Fibroblast of skin of right quadriceps (primary cell): ENCODE measurements around the gene RUNX1.
"Not testable (repeated sequence)": the region's sequence is repeated elsewhere in the genome, so short reads cannot be mapped to it uniquely, and the experiment has no call there.

Experiments
- DNase-seq: peaks from one replicate; pipeline ENCODE4 v3.0.0-alpha.2; 2013

RUNX1 gene

DNA sequence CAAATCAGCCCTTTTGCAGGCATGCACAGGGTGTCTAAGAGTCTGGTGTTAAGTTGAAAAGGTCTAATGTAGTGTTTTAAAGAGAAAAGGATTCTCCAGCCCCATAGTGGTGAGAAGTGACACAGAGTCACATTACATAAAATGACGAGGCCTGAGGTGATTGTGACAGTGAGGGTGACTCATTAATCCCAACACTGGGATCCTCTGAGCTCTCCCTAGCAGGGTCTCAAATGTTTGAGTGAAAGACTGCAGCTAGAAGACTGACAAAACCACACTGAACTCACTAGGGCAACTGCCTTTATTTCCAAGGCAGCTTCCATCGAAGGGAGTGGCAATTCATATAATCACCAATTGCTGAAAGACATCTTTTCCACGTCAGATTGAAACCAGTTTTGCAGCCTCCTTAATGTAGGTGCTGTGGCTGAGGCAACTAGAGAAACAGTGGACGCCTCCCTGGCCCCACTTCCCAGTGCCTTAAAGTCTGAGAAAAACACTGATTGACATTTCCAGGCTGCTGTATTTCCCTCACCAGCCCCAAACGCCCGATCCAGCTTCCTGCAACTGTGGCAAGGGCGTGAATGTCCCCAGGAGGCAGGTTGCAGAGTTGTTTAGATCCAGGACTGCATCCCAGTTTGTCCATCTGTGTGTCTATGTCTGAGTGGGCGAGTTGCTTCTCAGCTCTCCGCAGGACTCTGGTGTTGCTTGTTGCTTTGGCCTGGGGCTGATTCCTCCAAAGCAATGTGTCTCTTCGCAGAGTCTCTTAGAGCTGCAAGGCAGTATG, 81.4 kb downstream of the RUNX1 start:
- DNase-seq, result peak; percentile 47

- not testable (repeated sequence) for DNase-seq
These were observed 82.2 kb downstream of the RUNX1 start for GRCh38 chr21:34966881-34967280.

DNA sequence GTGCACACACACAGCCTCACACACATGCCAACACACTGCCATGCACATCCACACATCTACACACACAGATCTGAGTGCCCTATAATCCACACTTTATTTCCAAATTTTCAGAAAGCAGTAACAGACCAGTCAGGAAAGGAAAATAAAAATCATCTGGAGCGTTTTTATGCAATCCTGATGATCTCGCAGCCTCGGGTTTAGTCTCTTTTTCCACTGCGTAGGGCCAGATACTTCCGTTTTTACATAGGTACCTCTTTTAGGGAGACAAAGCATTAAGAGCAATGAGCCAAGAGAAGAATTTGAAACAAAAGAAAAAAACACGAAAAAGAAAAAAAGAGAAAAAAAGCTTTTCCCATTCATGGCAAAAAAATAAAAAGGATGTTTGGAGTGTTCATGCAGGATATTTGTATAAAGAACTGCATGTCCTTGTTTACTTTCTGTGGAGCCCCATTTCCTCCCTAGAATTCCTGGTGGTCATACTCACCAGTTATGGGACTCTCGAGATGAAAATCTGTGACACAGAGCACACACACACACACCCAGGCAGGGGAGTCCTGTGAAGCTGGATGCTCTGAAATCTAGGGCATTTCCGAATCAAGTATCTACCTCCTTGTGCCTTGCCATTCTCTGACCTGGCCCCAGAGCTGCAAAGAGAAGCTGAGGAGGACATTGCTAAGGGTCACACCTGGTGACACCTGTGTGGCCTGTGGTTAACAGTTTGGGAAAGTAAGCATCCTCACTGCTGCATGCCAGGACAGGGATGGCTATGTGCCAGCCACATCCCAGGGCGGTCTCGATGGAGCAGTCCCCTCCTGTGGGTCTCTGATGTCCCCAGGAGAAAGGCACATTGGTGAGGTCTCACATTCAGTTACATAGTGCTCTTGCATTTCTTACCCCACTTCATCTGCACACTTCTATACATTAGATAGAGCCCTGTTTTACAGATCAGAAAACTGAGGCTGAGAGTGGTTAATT, 83.6 kb downstream of the RUNX1 start:
- DNase-seq, result peak; percentile 81

DNA sequence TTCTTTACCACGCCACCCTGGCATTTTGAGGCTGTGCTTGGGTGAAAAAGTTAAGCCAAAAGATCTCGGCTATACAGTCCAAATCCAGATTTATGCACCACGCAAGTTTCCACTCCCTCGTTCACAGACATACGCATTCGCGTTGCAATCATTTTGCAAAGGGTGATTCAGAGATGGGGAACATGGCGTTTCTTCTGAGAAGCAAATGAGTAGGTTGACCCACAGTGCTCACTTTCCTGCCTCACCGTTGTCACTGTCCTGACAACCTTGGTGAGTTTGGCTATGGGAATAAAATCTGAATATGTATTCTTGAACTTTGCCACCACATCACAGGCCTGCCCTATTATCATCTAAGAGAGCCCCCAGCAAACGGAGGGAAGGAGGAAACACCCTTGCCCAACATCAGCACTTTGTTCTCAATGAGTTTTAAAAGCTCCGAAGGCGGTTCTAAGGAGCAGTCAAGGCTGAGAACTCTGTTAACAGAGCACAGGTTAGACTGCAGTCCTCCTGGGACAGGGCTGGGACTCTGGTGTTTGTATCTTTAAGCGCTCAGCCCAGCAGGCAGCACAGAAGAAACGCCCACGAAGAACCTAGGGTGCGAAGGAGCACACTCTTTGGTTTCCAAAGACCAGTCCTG, 86.4 kb downstream of the RUNX1 start:
- DNase-seq, result no peak

GRCh38 chr21:34962136-34962535, 87.0 kb downstream of the RUNX1 start:
- no peak for DNase-seq

- DNase-seq, result no peak
These were observed 88.4 kb downstream of the RUNX1 start for GRCh38 chr21:34960687-34961086.

GRCh38 chr21:34959607-34960006, 89.5 kb downstream of the RUNX1 start:
- DNase-seq, result no peak

DNA sequence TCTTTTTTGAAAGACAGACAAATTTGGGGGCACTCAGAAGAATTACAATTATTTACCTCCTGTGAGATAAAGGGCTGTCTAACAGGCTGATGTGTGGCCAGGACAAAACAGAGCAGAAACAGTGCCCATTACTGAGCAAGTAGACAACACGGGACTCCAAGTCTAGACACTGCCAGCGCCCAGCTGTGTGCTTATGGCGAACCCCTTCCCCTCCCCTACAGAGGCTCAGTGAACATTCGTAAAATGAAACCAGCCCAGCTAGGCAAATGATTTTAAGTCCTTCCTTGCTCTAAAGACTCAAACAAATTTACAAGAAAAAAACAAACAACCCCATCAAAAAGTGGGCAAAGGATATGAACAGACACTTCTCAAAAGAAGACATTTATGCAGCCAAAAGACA, 91.1 kb downstream of the RUNX1 start:
- DNase-seq, result no peak

DNA sequence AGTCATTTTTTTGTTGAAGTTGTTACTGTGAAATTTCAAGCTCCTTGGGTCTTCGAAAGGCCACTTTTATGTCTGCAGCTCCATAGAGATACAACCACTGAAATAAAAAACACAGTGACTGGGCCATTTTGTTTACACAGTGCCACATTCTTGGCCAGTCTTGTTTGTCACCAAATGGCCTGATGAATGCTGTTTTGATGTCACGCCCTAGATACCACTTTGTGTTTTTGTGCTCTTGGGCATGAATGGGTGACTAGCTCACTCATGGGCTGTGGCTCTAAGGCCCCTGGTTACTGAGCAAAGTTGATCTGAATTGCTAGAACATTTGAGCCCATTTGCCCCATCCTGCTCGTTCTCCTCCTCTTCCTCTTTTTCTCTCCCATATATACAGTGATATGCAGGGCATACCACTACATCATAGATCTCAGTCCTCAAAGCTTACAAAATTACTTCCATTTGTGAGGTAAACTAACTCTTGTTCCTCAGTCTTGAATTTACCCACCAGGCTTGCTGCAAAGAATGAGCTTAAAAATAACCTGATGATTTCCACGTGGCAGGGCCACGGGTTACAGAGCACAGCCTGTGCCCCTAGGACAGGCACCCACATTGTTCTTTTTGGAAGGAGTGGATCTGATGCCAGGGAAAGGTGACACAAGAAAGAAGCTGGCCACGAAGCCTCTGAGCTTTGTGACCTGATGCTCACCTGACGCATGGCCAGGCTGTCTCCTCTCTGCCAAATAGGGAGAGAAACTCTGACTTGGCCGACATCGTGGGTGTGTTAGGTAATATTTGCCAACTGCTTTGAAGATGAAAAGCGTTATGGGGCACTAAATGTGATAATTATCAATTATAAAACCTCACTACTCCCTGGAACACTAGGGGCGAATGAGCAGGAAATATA, 92.4 kb downstream of the RUNX1 start:
- DNase-seq, result no peak

GRCh38 chr21:34953950-34954349, 95.2 kb downstream of the RUNX1 start:
- DNase-seq, result no peak

DNA sequence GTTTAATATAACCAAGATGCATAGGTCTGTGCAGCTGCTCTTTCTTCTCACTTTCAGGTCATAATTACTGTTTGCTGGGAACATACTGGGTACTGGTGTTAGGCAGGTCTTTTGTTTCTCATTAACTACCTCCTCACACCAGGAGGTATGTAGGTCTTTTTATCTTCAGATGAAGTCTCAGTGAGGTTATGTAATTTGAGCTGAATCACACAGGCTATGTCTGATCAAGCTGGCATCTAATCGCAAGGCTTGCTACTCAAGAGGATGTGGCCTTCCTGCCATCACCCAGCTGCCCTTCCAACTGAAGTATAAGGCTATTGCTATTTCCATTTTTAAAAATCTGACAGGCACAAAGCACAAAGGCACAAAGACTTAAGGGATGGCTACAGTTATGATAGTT, 96.4 kb downstream of the RUNX1 start:
- no peak for DNase-seq

GRCh38 chr21:34951868-34952267, 97.2 kb downstream of the RUNX1 start:
- not testable (repeated sequence) for DNase-seq

DNA sequence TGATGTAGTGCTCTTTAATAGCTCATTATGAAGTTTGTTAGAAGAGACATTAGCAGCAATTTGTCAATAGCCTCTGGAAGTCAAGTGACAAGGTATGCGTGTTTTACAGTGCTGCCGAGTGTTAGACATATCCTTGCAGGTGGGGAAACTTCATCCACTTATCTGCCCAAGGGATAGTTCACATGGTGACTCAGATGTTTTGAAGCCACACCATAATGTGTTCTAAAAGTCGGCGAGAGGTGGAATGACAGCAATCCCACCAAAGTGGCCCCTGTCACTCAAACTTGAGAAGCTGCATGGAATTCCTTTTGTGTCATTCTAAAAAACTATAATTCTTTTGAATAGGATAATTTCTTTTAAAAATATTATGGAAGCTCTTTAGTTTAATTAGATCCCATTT, 98.1 kb downstream of the RUNX1 start:
- DNase-seq, result no peak

DNA sequence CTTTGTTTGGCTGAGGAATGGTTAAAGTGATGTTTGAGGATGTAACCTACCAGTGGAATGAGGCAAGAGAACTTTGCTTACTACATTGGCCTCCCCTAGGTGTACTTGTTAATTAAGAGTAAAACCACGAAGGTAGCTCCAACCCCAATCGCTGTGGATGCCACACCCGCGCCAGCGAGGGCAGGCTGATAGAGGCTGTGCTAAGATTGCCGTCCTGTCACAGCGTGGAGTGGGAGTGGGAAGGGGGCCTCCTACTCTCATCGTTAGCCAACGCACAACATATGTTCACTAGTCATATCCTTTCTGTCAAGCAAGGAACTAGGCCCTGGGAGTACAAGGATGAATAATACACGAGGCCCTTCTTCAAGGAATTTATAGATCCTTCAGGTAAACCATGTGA, 99.6 kb downstream of the RUNX1 start:
- no peak for DNase-seq

GRCh38 chr21:34949030-34949429, 100.1 kb downstream of the RUNX1 start:
- no peak for DNase-seq

GRCh38 chr21:34948157-34948556, 100.9 kb downstream of the RUNX1 start:
- DNase-seq, result no peak

DNA sequence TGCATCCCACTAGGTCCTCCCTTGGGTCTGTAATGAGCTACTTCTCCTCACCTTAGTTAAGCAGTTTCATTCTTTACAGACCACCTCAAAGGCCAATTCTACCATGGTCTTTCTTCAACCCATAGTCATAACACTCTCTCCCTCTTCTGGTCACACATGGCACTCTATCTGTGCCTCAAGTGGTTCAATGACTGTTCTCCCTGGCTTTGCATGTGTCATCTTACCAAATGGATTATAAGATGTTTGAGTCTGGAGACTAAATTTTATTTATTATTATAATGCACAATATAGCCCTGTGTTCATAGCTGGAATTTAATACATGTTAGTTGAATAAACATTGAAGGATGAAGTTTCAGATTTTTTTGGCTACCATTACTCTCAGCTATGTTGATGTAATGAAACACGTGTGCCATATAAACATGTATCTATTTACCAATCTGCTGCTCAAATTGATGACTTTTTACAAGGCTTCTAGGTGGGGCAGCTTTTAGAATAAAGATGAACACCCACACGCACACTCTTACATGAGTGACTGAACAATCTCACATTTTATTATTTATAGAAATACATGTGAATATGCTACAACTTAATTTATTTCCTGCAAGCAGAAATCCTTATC, 102.1 kb downstream of the RUNX1 start:
- DNase-seq, result no peak

- DNase-seq, result no peak
These were observed 102.7 kb downstream of the RUNX1 start for GRCh38 chr21:34946385-34946840.

GRCh38 chr21:34945288-34945687, 103.8 kb downstream of the RUNX1 start:
- DNase-seq, result no peak

DNA sequence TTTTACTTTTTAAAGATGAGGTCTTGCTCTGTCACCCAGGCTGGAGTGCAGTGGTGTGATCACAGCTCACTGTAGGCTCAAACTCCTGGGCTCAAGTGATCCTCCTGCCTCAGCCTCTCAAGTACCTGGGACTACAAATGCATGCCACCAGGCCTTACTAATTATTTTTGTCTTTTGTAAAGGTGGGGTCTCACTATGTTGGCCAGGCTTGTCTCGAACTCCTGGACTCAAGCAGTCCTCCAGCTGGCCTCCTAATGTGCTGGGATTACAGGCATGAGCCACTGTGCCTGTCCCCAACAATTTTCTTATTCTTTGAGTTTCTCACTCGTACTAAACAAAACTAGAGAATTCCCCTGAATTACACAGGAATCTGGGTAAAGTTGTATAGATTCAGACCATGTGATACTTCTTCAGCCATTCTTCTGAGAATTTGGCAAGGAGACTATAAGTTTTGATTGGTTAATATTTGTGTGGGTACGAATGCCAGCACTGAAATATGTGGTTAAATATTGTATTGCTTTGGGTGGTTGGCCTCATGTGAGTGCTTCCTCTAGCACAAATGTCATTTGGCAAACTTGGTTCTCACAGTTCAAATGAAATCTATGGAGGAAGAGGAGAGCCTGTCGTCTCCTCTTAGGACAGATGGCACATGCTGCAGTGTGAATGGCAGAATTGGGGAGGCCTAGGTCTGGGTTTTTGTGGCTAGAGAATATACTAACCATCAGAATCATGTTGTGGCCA, 104.9 kb downstream of the RUNX1 start:
- DNase-seq, result no peak

DNA sequence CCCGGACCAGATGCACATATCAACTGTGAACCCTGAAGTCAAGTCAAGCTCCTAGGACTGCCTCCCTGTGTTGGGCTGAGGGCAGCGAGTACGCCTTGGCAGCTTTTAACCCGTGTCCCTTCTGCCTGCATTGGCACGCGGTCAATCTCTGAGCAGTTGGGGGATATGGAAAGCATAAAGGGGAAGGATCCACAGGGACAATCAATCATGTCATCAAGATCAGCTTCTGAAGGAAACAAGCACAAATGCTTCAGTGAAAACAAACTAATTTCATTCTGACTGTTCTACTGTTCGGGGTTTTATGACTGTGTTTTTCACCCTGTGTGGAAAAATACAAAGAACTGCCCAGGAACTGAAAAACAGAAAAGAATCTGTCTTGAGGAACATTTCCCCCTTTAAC, 106.2 kb downstream of the RUNX1 start:
- DNase-seq, result peak; percentile 61
